MM.1S (cell line): ENCODE measurements around the gene GSG1L.

Experiments
- EZH2 ChIP-seq: fragments of 300-600 bp; sonication (generic); optimal IDR thresholded peaks from 2 replicates; pipeline ENCODE3; 2017; ENCODE audit warnings: low read depth, mild to moderate bottlenecking, antibody characterized with exemption, low read length, mixed read lengths
- EZH2phosphoT487 ChIP-seq: fragments of 300-600 bp; sonication (generic); IDR thresholded peaks from 2 replicates; pipeline ENCODE4 v1.6.1; 2018; ENCODE audit warnings: antibody characterized with exemption, low read length
- TF ChIP-seq, protein P1 (sequence below): fragments of 300-600 bp; sonication (generic); IDR thresholded peaks from 2 replicates; pipeline ENCODE4 v1.5.1; 2016; ENCODE audit warnings: antibody characterized with exemption, low read length, mixed read lengths

DNA sequence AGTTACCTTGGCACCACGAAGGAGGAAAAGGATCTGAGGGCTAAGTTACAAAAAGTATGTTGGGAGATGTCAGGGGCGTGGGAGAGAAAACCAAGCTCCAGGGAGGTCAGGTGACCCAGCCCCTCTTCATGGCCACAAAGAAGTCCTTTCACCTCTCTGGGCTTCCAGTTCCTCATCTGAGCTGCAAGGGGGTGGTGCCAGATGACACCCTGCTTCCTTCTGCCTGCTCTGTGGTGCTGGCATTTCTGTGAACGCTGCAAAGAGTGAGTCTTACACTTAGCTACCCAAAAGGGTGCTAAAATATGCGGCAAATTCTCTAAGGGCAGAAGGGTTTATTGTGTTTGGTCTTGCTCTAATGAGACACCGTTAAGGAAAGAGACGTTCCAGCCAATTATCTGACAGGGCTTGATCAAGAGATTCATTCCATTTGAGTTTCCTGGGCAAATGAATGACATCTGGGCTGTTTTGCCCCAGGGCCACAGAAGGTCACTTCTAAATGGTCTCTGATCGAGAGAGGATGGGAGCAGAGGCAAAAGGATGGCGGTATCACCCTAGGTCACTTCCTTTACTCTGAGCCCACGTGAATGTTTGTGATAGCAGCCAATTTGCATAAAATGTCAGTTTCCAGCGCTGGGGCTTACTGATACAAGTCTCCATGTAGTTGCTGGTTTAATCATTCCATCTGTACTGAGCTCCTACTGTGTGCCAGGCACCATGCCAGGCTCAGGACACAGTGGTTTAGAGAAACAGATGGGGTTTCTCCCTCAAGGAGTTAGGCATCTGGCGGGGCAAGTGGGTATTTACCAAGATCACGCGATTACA lies 303.3 kb downstream of the GSG1L start:
- TF ChIP-seq, protein P1, sequence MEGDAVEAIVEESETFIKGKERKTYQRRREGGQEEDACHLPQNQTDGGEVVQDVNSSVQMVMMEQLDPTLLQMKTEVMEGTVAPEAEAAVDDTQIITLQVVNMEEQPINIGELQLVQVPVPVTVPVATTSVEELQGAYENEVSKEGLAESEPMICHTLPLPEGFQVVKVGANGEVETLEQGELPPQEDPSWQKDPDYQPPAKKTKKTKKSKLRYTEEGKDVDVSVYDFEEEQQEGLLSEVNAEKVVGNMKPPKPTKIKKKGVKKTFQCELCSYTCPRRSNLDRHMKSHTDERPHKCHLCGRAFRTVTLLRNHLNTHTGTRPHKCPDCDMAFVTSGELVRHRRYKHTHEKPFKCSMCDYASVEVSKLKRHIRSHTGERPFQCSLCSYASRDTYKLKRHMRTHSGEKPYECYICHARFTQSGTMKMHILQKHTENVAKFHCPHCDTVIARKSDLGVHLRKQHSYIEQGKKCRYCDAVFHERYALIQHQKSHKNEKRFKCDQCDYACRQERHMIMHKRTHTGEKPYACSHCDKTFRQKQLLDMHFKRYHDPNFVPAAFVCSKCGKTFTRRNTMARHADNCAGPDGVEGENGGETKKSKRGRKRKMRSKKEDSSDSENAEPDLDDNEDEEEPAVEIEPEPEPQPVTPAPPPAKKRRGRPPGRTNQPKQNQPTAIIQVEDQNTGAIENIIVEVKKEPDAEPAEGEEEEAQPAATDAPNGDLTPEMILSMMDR: no peak
- TF ChIP-seq EZH2phosphoT487: no peak
- TF ChIP-seq EZH2: no peak
